T-helper 17 cell (primary cell): ENCODE measurements around the gene GTF2B. TPM values are rescaled to one million over a fixed set of nuclear protein-coding genes. Genes with fewer than 3 reads are reported as not detected.
"Not testable (repeated sequence)": the region's sequence is repeated elsewhere in the genome, so short reads cannot be mapped to it uniquely, and the experiment has no call there.

ENCODE experiments used
- ATAC-seq: fragments of 150-1000 bp; cut with Tn5 transposase; 2 replicates; pipeline ENCODE4 v1.10.0; 2021; ENCODE audit warnings: mild to moderate bottlenecking, moderate library complexity
- DNase-seq, 3 donors: peaks; one replicate each; pipeline versions ENCODE4 v3.0.0 to v3.0.0-alpha.2; 2020 to 2021
- H3K9me3 ChIP-seq: one replicate; pipeline ENCODE4 v1.7.0; 2013; ENCODE audit warnings: low read length, mild to moderate bottlenecking; ENCODE audit not compliant: control insufficient read depth, poor library complexity, severe bottlenecking
- H3K27ac Mint-ChIP-seq: one replicate; pipeline ENCODE4 v1.8.0; 2022; ENCODE audit warnings: mild to moderate bottlenecking, moderate library complexity, mixed read lengths
- H3K27me3 Mint-ChIP-seq: one replicate; pipeline ENCODE4 v1.8.0; 2022; ENCODE audit warnings: mixed read lengths
- H3K36me3 Mint-ChIP-seq: one replicate; pipeline ENCODE4 v1.8.0; 2022; ENCODE audit warnings: low read depth, mixed read lengths
- H3K4me1 Mint-ChIP-seq: one replicate; pipeline ENCODE4 v1.8.0; 2022; ENCODE audit warnings: mild to moderate bottlenecking, mixed read lengths
- H3K4me3 Mint-ChIP-seq: one replicate; pipeline ENCODE4 v1.8.0; 2022; ENCODE audit warnings: mild to moderate bottlenecking, moderate library complexity, mixed read lengths
- total RNA-seq, 4 donors: library from RNA in 2 of 4; stranded (reverse) in 2 of 4; gene quantifications; one replicate each; pipeline ENCODE4 v1.2.3 and lab custom pipeline; 2022 to 2026

GTF2B gene
- total RNA-seq: 10 to 100 TPM; 62.9 to 69.4 TPM
- total RNA-seq (lab: John Stamatoyannopoulos, UW): 79.1 to 84.0 reads per million in 2 donors

DNA sequence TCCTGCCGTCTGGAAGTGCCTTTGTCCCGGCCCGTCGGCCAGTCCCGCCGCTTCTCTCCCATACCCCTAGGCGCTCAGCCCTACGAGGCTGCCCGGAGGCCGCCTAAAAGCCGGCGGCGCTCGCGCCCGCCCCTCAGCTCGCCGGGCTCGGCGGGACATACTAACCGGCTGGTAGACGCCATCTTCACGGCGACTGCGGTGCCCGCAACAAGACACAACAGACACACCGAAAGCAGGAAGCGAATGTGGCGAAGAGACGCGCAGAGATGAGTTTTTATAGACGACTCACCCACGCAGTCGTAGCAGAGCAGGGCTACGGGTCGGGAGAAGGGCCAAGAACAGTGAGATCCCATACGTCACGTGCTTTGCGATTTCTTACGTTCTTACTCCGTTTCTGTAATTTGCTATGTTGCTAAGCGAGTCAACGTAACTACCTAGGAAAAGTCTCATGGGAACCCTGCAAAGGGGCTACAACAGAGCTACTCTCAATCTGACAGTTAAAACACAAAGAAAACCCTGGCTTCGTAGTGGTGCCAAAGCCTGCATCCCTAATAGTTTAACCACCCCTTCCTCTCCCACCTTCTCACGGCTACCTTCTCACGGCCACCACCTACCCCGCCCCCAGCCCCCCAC is at the start of gene GTF2B:
TSS of gene GTF2B (minus strand) at position 250 of the 633 bp plus-strand sequence. CDS start at position 182, 68 bp downstream.
- H3K4me1 Mint-ChIP-seq: peaks cover 43% of the 10 kb centered on the region
- DNase-seq (peak; percentile 81 to 92 (median 87)), ATAC-seq (peak; percentile 89)
- peaks cover 8% of the 10 kb centered on the region for H3K36me3 Mint-ChIP-seq
- no peaks in the 10 kb centered on the region for H3K9me3 ChIP-seq
- H3K4me3 Mint-ChIP-seq: peak within 1 kb of the TSS; percentile 94
- no peaks in the 10 kb centered on the region for H3K27me3 Mint-ChIP-seq
- peak within 1 kb of the TSS; percentile 94 for H3K27ac Mint-ChIP-seq

- not testable (repeated sequence) for H3K27me3 Mint-ChIP-seq, H3K27ac Mint-ChIP-seq, DNase-seq, ATAC-seq, H3K9me3 ChIP-seq, H3K4me3 Mint-ChIP-seq
- Mint-ChIP-seq H3K4me1 (peaks cover 10% of the 10 kb centered on the region), H3K36me3 (peaks cover 17% of the 10 kb centered on the region)
Measured at GRCh38 chr1:88938528-88938927, 47.2 kb upstream of the GTF2B start.

DNA sequence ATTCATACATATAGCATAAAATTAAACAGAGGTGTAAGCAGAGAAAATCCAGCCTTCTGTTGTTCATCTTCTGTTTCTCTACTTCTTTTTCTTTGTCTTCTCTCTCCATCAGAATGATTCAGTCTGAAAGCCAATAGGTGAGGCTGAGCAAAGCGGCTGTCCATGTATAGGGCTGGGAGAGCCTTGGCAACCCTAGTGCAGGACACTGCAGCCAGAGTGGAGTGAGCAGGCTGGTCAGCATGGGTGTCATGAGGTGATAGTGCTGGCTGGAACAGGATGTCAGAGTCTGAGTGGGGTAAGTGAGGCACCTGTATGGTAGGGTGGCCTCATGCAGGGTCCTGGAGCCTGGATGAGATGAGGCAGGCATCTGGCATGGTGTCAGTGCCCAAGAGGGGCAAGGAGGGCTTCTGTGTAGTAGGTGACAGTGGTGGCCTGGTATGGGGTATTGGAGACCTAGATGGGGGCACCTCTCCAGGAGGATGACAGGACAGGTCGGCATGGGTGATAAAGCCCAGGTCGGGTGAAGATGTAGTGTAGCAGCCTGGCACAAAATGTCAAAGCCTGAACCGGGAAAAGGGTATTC is 45.5 kb upstream of the GTF2B start:
- no peaks in the 10 kb centered on the region for H3K27me3 Mint-ChIP-seq
- peaks cover 25% of the 10 kb centered on the region for H3K36me3 Mint-ChIP-seq
- H3K4me3 Mint-ChIP-seq: no peak overlapping the region
- peaks cover 12% of the 10 kb centered on the region for H3K4me1 Mint-ChIP-seq
- no peaks in the 10 kb centered on the region for H3K9me3 ChIP-seq
- no peak for DNase-seq
- H3K27ac Mint-ChIP-seq: peak overlapping the region; percentile 75
- ATAC-seq: no peak

DNA sequence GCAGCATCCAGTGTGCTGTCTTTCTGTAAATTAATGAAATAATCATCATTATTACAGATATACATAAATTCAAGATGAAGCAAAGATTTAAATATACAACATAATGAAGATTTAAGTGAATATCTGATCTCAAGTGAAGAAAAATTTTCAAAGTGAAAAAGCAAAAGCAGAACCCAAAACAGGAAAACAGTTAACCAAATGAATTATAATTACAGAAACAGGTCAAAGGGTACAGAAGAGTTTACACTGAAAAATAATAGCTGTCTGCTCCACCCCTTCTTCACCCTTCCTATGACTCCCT is 44.8 kb upstream of the GTF2B start:
- H3K36me3 Mint-ChIP-seq: peaks cover 25% of the 10 kb centered on the region

GRCh38 chr1:88935522-88936222 is 44.3 kb upstream of the GTF2B start:
- ATAC-seq (peak; percentile 53), DNase-seq (no peak)
- Mint-ChIP-seq H3K27me3 (no peaks in the 10 kb centered on the region), H3K4me3 (no peak overlapping the region), H3K36me3 (peaks cover 25% of the 10 kb centered on the region), H3K27ac (no peak overlapping the region), H3K4me1 (peaks cover 12% of the 10 kb centered on the region)
- no peaks in the 10 kb centered on the region for H3K9me3 ChIP-seq

More for the DNA sequence above, 44.8 kb upstream of the GTF2B start:
- DNase-seq (no peak), ATAC-seq (no peak)
- Mint-ChIP-seq H3K4me3 (peak overlapping the region; percentile 7), H3K27ac (no peak overlapping the region), H3K4me1 (peaks cover 12% of the 10 kb centered on the region), H3K27me3 (no peaks in the 10 kb centered on the region)
- no peaks in the 10 kb centered on the region for H3K9me3 ChIP-seq

DNA sequence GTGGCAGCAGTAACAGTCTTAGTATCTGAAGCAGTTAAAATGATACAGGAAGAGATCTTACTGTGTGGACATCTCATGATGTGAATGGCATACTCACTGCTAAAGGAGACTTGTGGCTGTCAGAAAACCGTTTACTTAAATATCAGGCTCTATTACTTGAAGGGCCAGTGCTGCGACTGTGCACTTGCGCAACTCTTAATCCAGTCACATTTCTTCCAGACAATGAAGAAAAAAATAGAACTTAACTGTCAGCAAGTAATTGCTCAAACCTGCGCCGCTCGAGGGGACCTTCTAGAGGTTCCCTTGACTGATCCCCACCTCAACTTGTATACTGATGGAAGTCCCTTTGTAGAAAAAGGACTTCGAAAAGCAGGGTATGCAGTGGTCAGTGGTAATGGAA is 38.8 kb upstream of the GTF2B start:
- not testable (repeated sequence) for DNase-seq, H3K9me3 ChIP-seq, ATAC-seq, H3K4me3 Mint-ChIP-seq, H3K4me1 Mint-ChIP-seq, H3K27ac Mint-ChIP-seq, H3K27me3 Mint-ChIP-seq
- H3K36me3 Mint-ChIP-seq: peaks cover 21% of the 10 kb centered on the region

- Mint-ChIP-seq H3K4me1 (peaks cover 2% of the 10 kb centered on the region), H3K36me3 (peaks cover 9% of the 10 kb centered on the region), H3K27me3 (no peaks in the 10 kb centered on the region), H3K4me3 (no peak overlapping the region), H3K27ac (no peak overlapping the region)
- H3K9me3 ChIP-seq: peaks cover 2% of the 10 kb centered on the region
- ATAC-seq (no peak), DNase-seq (no peak)
Measured at GRCh38 chr1:88923224-88923623, 31.9 kb upstream of the GTF2B start.

- H3K27me3 Mint-ChIP-seq: no peaks in the 10 kb centered on the region
- no peak overlapping the region for H3K27ac Mint-ChIP-seq
- H3K36me3 Mint-ChIP-seq: peaks cover 9% of the 10 kb centered on the region
- no peak for DNase-seq
- no peaks in the 10 kb centered on the region for H3K4me1 Mint-ChIP-seq
- ATAC-seq: no peak
- no peak overlapping the region for H3K4me3 Mint-ChIP-seq
- peaks cover 11% of the 10 kb centered on the region for H3K9me3 ChIP-seq
Measured at GRCh38 chr1:88922214-88922613, 30.8 kb upstream of the GTF2B start.

- ATAC-seq (no peak), DNase-seq (no peak)
- Mint-ChIP-seq H3K27me3 (no peaks in the 10 kb centered on the region), H3K4me1 (no peaks in the 10 kb centered on the region), H3K36me3 (peaks cover 9% of the 10 kb centered on the region), H3K4me3 (no peak overlapping the region), H3K27ac (no peak overlapping the region)
- peaks cover 21% of the 10 kb centered on the region for H3K9me3 ChIP-seq
Measured at GRCh38 chr1:88920845-88921244, 29.5 kb upstream of the GTF2B start.

- H3K27ac Mint-ChIP-seq: no peak overlapping the region
- H3K9me3 ChIP-seq: peaks cover 20% of the 10 kb centered on the region
- H3K4me3 Mint-ChIP-seq: no peak overlapping the region
- no peaks in the 10 kb centered on the region for H3K4me1 Mint-ChIP-seq
- ATAC-seq (no peak), DNase-seq (no peak)
- H3K27me3 Mint-ChIP-seq: no peaks in the 10 kb centered on the region
- peaks cover 4% of the 10 kb centered on the region for H3K36me3 Mint-ChIP-seq
Measured at GRCh38 chr1:88917321-88918025, 26.1 kb upstream of the GTF2B start.

GRCh38 chr1:88916883-88917282 is 25.5 kb upstream of the GTF2B start:
- DNase-seq: no peak

GRCh38 chr1:88911800-88912199 is 20.4 kb upstream of the GTF2B start:
- not testable (repeated sequence) for H3K4me1 Mint-ChIP-seq, ATAC-seq, H3K27me3 Mint-ChIP-seq, H3K36me3 Mint-ChIP-seq, H3K27ac Mint-ChIP-seq, DNase-seq, H3K4me3 Mint-ChIP-seq, H3K9me3 ChIP-seq

More at GRCh38 chr1:88916883-88917282, 25.5 kb upstream of the GTF2B start:
- H3K36me3 Mint-ChIP-seq: peaks cover 1% of the 10 kb centered on the region
- ATAC-seq: no peak
- H3K4me3 Mint-ChIP-seq: no peak overlapping the region
- no peak overlapping the region for H3K27ac Mint-ChIP-seq
- no peaks in the 10 kb centered on the region for H3K27me3 Mint-ChIP-seq
- H3K9me3 ChIP-seq: peaks cover 20% of the 10 kb centered on the region
- H3K4me1 Mint-ChIP-seq: no peaks in the 10 kb centered on the region

GRCh38 chr1:88911161-88911560 is 19.8 kb upstream of the GTF2B start:
- no peaks in the 10 kb centered on the region for H3K4me1 Mint-ChIP-seq

More at GRCh38 chr1:88911161-88911560, 19.8 kb upstream of the GTF2B start:
- H3K27me3 Mint-ChIP-seq: no peaks in the 10 kb centered on the region
- H3K27ac Mint-ChIP-seq: no peak overlapping the region
- DNase-seq (no peak), ATAC-seq (no peak)
- peaks cover 4% of the 10 kb centered on the region for H3K9me3 ChIP-seq
- no peaks in the 10 kb centered on the region for H3K36me3 Mint-ChIP-seq
- H3K4me3 Mint-ChIP-seq: no peak overlapping the region
